K562 (cell line): ENCODE data around the gene INS. TPM values are rescaled to one million over a fixed set of nuclear protein-coding genes. Genes with fewer than 3 reads are reported as not detected.

ENCODE experiments used
- ATAC-seq: fragments of 200-7000 bp; cut with Tn5 transposase; 3 replicates; pipeline ENCODE4 v1.9.1; 2020; ENCODE audit warnings: moderate library complexity
- BruUV-seq: library from RNA; stranded (reverse); fragments of 400-500 nt; replicated peaks from 2 replicates; lab custom pipeline; 2021; lab: Mats Ljungman, UMichigan
- CTCF ChIA-PET: fragments of 300-600 bp; formaldehyde crosslinking; extraction: SDS; loops from one replicate; lab custom pipeline; 2021; ENCODE audit warnings: low intra/inter-chr PET ratio; lab: Yijun Ruan, JAX
- POLR2A ChIA-PET: fragments of 300-600, 350-650 bp; sonication (Branson Sonifier 250); formaldehyde crosslinking; extraction: SDS; loops from one replicate; lab custom pipeline; 2021; ENCODE audit warnings: antibody characterized with exemption, inconsistent platforms; lab: Yijun Ruan, JAX
- DNase-seq, 4 experiments: peaks; one replicate each; pipeline versions ENCODE4 v3.0.0 to v3.0.0-alpha.2; 2011 to 2018; ENCODE audit warnings: low spot score in 3 of 4, mixed read lengths in 3 of 4; ENCODE audit errors: extremely low read depth in 1 of 4
- FAIRE-seq: peaks from 2 replicates; lab custom pipeline; 2011; peaks lifted over from hg19 to GRCh38; lab: Jason Lieb, UNC
- H2AFZ ChIP-seq: 2 replicates; pipeline ENCODE4 v1.6.0; 2011; ENCODE audit warnings: low read depth, low read length, control low read depth, inconsistent platforms
- H3K27ac ChIP-seq: fragments of 200-600 bp; 3 replicates; pipeline ENCODE4 v1.8.0; 2011; ENCODE audit warnings: low read depth, mild to moderate bottlenecking, control low read depth, inconsistent platforms, low read length, moderate library complexity, mixed read lengths; ENCODE audit errors: extremely low read depth
- H3K27me3 ChIP-seq, 2 experiments: fragments of 300-600 bp in 1 of 2; 2 replicates in 1 of 2; 3 replicates in 1 of 2; pipeline versions ENCODE4 v1.6.0 to v1.8.0; 2011; ENCODE audit warnings: inconsistent platforms in 2 of 2, low read length in 2 of 2, mild to moderate bottlenecking in 1 of 2, mixed read lengths in 1 of 2, moderate library complexity in 1 of 2; ENCODE audit not compliant: control insufficient read depth in 2 of 2, insufficient read depth in 2 of 2
- H3K36me3 ChIP-seq: fragments of 300-600 bp; 3 replicates; pipeline ENCODE4 v1.8.0; 2011; ENCODE audit warnings: mild to moderate bottlenecking, low read length, inconsistent platforms; ENCODE audit not compliant: control insufficient read depth, insufficient read depth
- H3K4me1 ChIP-seq, 2 experiments: fragments of 200-600 bp in 1 of 2; replicated peaks in 1 of 2; 2 replicates in 1 of 2; 3 replicates in 1 of 2; pipeline versions ENCODE4 v1.5.1 to v1.8.0; 2011; ENCODE audit warnings: inconsistent platforms in 2 of 2, low read length in 2 of 2, mild to moderate bottlenecking in 1 of 2, mixed read lengths in 1 of 2, moderate library complexity in 1 of 2; ENCODE audit not compliant: control insufficient read depth in 2 of 2, insufficient read depth in 2 of 2
- H3K4me2 ChIP-seq: 2 replicates; pipeline ENCODE4 v1.6.1; 2011; ENCODE audit warnings: low read length, control low read depth, inconsistent platforms, mixed read lengths; ENCODE audit not compliant: insufficient read depth
- H3K4me3 ChIP-seq: fragments of 200-600 bp; sonication (generic), shearing (Covaris generic); 2 replicates; pipeline ENCODE4 v1.5.1; 2016; ENCODE audit warnings: control low read depth, inconsistent platforms
- H3K79me2 ChIP-seq: fragments of 200-600 bp; 3 replicates; pipeline ENCODE4 v1.8.0; 2011; ENCODE audit warnings: low read length, inconsistent platforms; ENCODE audit not compliant: control insufficient read depth, insufficient read depth
- H3K9ac ChIP-seq, 2 experiments: 2 replicates each; pipeline versions ENCODE4 v1.6.0 to v1.6.1; 2011; ENCODE audit warnings: low read depth in 2 of 2, low read length in 2 of 2, control low read depth in 1 of 2, inconsistent platforms in 1 of 2, mild to moderate bottlenecking in 1 of 2, mixed read lengths in 1 of 2; ENCODE audit not compliant: insufficient read depth in 1 of 2
- H3K9me1 ChIP-seq: one replicate; pipeline ENCODE4 v1.6.0; 2011; ENCODE audit warnings: inconsistent platforms, mild to moderate bottlenecking, low read length, moderate library complexity; ENCODE audit not compliant: control insufficient read depth, insufficient read depth
- H3K9me3 ChIP-seq: replicated peaks from 2 replicates; pipeline ENCODE4 v1.5.1; 2011; ENCODE audit warnings: low read depth, low read length, inconsistent platforms; ENCODE audit not compliant: control insufficient read depth, insufficient read depth
- H4K20me1 ChIP-seq: replicated peaks from 2 replicates; pipeline ENCODE4 v1.6.1; 2011; ENCODE audit warnings: low read length, inconsistent platforms, mixed read lengths; ENCODE audit not compliant: control insufficient read depth, insufficient read depth
- FIP1L1 ChIP-seq: fragments of 200-400 bp; formaldehyde crosslinking; IDR thresholded peaks from 2 replicates; pipeline ENCODE4 v1.6.1; 2018; ENCODE audit warnings: mild to moderate bottlenecking, low read depth, low read length; ENCODE audit not compliant: poor library complexity, severe bottlenecking
- FOXP4 ChIP-seq: sonication (generic); formaldehyde crosslinking; IDR thresholded peaks from 2 replicates; pipeline ENCODE4 v1.8.0; 2022; ENCODE audit warnings: mild to moderate bottlenecking, missing genetic modification reagents, borderline replicate concordance
- KAT2B ChIP-seq: IDR thresholded peaks from one replicate; pipeline ENCODE4 v1.6.1; 2012; ENCODE audit warnings: low read depth, mild to moderate bottlenecking, control low read depth, inconsistent platforms, low read length, moderate library complexity
- KDM1A ChIP-seq, 2 experiments: fragments of 450-650 bp; IDR thresholded peaks; 2 replicates each; pipeline ENCODE4 v1.6.1; 2016; ENCODE audit warnings: mild to moderate bottlenecking in 2 of 2
- RBM39 ChIP-seq: fragments of 200-400 bp; formaldehyde crosslinking; optimal IDR thresholded peaks from 2 replicates; pipeline ENCODE3; 2018; ENCODE audit warnings: low read depth, low read length
- SP2 ChIP-seq: IDR thresholded peaks from 2 replicates; pipeline ENCODE4 v1.6.1; 2011; ENCODE audit warnings: mild to moderate bottlenecking, low read depth, low read length, moderate library complexity; ENCODE audit not compliant: poor library complexity, severe bottlenecking; ENCODE audit errors: extremely low read depth
- VEZF1 ChIP-seq: fragments of 200-800 bp; sonication (Bioruptor generic); IDR thresholded peaks from 2 replicates; pipeline ENCODE4 v1.6.1; 2017; ENCODE audit warnings: missing genetic modification characterization, missing compliant biosample characterization
- ZBTB2 ChIP-seq: fragments of 450-650 bp; IDR thresholded peaks from 2 replicates; pipeline ENCODE4 v1.6.1; 2016; ENCODE audit warnings: antibody characterized with exemption
- WGBS: fragments of 100-300 bp; shearing (Covaris generic); methylation state at CpG from one replicate; pipeline ENCODE4 v1.1.6; 2016; ENCODE audit warnings: low coverage, mixed read lengths; ENCODE audit not compliant: insufficient coverage; ENCODE audit errors: missing lambda C conversion rate; 5-methylcytosine and 5-hydroxymethylcytosine counted together
- in situ Hi-C: fragments of 300-500 bp; cut with MboI; formaldehyde crosslinking; loops from 4 replicates; pipeline ENCODE4 v1.15.0; 2018; ENCODE audit warnings: inconsistent platforms, mixed read lengths
- intact Hi-C: fragments of 100-400 bp; cut with micrococcal nuclease; formaldehyde crosslinking; loops from 2 replicates; pipeline ENCODE4 v1.14.2; 2022
- polyA plus RNA-seq, 8 experiments: library from polyadenylated mRNA; depleted of rRNA in 4 of 8; stranded (reverse) in 5 of 8; unstranded in 3 of 8; fragments of >200 nt; fragmentation: Nextera tagmentation in 2 of 8; fragmentation: Illumina TruSeq in 1 of 8; extraction: Ambion mirVana in 2 of 8; extraction: Trizol in 1 of 8; gene quantifications; 2 replicates each; pipeline versions ENCODE4 v1.2.1 to v1.2.3, GENCODE V29; 2011 to 2014; ENCODE audit warnings: inconsistent platforms in 1 of 8, missing spikeins in 1 of 8
- total RNA-seq, 7 experiments: library from RNA; depleted of rRNA in 6 of 7; stranded (reverse); fragments of >200 nt in 6 of 7; fragmentation: Illumina TruSeq in 2 of 7; extraction: Trizol in 2 of 7; gene quantifications; 2 replicates each; pipeline versions ENCODE4 v1.2.1 to v1.2.3, GENCODE V29; 2011 to 2021; ENCODE audit warnings: low replicate concordance in 1 of 7

The INS gene
- total and polyA plus RNA-seq, 9 of the 15 experiments (the other 6 are each of a cell fraction or from before 2014, with no cell fraction given) = not detected

DNA sequence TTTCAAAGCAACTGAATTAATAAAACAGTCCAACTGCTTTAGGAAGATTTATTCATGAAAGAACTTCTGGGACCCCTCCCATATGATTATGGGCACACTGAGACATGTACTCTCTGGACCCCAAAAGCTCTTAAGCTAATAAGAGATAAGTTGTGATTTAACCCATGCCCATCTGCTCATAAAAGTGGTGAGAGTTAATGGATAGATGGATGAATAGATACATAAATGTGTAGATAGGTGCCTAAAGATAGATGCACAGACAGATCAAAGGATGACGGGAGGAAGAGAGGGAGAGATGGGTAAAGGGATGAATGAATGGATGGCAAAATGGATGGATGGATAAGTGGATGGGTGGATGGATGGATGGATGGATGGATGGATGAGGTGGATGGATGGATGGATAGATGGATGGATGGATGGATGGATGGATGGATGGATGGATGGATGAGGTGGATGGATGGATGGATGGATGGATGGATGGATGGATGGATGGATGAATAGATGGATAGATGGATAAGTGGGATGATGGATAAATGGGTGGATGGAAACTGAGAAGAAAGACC, 40.0 kb upstream of the INS start:
- no peak overlapping the region for H3K4me2 ChIP-seq

More for the DNA sequence above, 40.0 kb upstream of the INS start:
- Histone ChIP-seq H3K9me3 (no peaks in the 10 kb centered on the region), H3K79me2 (no peaks in the 10 kb centered on the region), H3K27ac (no peak overlapping the region), H2AFZ (no peak overlapping the region), H3K9ac (no peak overlapping the region), H4K20me1 (no peaks in the 10 kb centered on the region; the same call in none of the 2 replicates)
- FAIRE-seq (no peak), DNase-seq (no peak)
- TF ChIP-seq VEZF1 (CRISPR knock-in tag) = no peak
- TF ChIP-seq KAT2B = no peak
- peak in 1 of 2 experiments; percentile 28; a peak in 1 of 4 replicates for TF ChIP-seq KDM1A (IDR thresholded peaks at IDR 0.05)
- TF ChIP-seq ZBTB2 = no peak
- no peak for TF ChIP-seq FOXP4 (CRISPR knock-in tag)
- TF ChIP-seq SP2 = no peak
- no peak for TF ChIP-seq RBM39
- TF ChIP-seq FIP1L1 = no peak
- TF ChIP-seq, all 486 proteins: peak for 1
- ChIA-PET POLR2A (interaction anchor here (1.0 to 1.3 kb wide), 2 partner anchors 11 to 218 kb away, joined by 3 to 5 read pairs; no protein-coding TSS in a partner anchor), CTCF (no interaction called here)
- Histone ChIP-seq H3K9me1 (no peaks in the 10 kb centered on the region), H3K4me1 (peaks cover 0 to 59% of the 10 kb centered on the region in 2 experiments; a peak in 2 of 5 replicates), H3K4me3 (no peak overlapping the region), H3K36me3 (no peaks in the 10 kb centered on the region), H3K27me3 (peaks cover 0 to 26% of the 10 kb centered on the region in 2 experiments; a peak in 2 of 5 replicates)
- ATAC-seq = no peak
- in situ Hi-C loops = loop anchor here (5.0 to 10.0 kb wide), 3 partner anchors 96 to 314 kb away; no protein-coding TSS in a partner anchor
- no TSS peak for BruUV-seq
- intact Hi-C loops = no loop called here
- 0% methylated on average over 1 of the region's 1 CpG for WGBS
